ENCODE data around the gene PLPPR1. TPM values are rescaled to one million over a fixed set of nuclear protein-coding genes. Genes with fewer than 3 reads are reported as not detected.
"Not testable (repeated sequence)": the region's sequence is repeated elsewhere in the genome, so short reads cannot be mapped to it uniquely, and the experiment has no call there.

Gene PLPPR1
- total RNA-seq, 1 experiment from 2014 or later: not detected

- Histone ChIP-seq H3K4me1 (ENCODE audit: insufficient read depth, low read length, poor library complexity, severe bottlenecking) (no peaks in the 10 kb centered on the region), H3K27ac (ENCODE audit: low read depth, low read length, poor library complexity, severe bottlenecking) (no peak overlapping the region), H3K9me3 (ENCODE audit: low read depth, low read length, poor library complexity, severe bottlenecking) (no peaks in the 10 kb centered on the region), H3K27me3 (replicated peaks; ENCODE audit: insufficient read depth, low read depth, low read length, poor library complexity) (peaks cover 63% of the 10 kb centered on the region), H3K36me3 (ENCODE audit: insufficient read depth, low read length, poor library complexity, severe bottlenecking) (no peaks in the 10 kb centered on the region), H3K4me3 (ENCODE audit: low read depth, low read length, poor library complexity, severe bottlenecking) (no peak overlapping the region)
- BruUV-seq (replicated peaks): no TSS peak
- CTCF ChIA-PET: no interaction called here
- TF ChIP-seq EZH2 (IDR thresholded peaks at IDR 0.05; ENCODE audit: borderline replicate concordance, low read depth, low read length, poor library complexity, severe bottlenecking): no peak
- TF ChIP-seq, protein P1, sequence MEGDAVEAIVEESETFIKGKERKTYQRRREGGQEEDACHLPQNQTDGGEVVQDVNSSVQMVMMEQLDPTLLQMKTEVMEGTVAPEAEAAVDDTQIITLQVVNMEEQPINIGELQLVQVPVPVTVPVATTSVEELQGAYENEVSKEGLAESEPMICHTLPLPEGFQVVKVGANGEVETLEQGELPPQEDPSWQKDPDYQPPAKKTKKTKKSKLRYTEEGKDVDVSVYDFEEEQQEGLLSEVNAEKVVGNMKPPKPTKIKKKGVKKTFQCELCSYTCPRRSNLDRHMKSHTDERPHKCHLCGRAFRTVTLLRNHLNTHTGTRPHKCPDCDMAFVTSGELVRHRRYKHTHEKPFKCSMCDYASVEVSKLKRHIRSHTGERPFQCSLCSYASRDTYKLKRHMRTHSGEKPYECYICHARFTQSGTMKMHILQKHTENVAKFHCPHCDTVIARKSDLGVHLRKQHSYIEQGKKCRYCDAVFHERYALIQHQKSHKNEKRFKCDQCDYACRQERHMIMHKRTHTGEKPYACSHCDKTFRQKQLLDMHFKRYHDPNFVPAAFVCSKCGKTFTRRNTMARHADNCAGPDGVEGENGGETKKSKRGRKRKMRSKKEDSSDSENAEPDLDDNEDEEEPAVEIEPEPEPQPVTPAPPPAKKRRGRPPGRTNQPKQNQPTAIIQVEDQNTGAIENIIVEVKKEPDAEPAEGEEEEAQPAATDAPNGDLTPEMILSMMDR (conservative IDR thresholded peaks at IDR 0.05; ENCODE audit: low read depth, low read length): no peak
- intact Hi-C loops (cut with micrococcal nuclease; ENCODE audit: unreplicated experiment): no loop called here
- POLR2A ChIA-PET (ENCODE audit: low non-redundant PET): interaction anchor here (0.7 kb wide), 1 partner anchor 121 kb away, joined by 6 read pairs; no protein-coding TSS in a partner anchor
- DNase-seq (ENCODE audit: low spot score): no peak
Observed at GRCh38 chr9:101037430-101037829, 8.9 kb downstream of the PLPPR1 start.

- Histone ChIP-seq H3K27ac (ENCODE audit: low read depth, low read length, poor library complexity, severe bottlenecking) (no peak overlapping the region), H3K4me3 (ENCODE audit: low read depth, low read length, poor library complexity, severe bottlenecking) (no peak overlapping the region), H3K27me3 (replicated peaks; ENCODE audit: insufficient read depth, low read depth, low read length, poor library complexity) (peaks cover 53% of the 10 kb centered on the region), H3K9me3 (ENCODE audit: low read depth, low read length, poor library complexity, severe bottlenecking) (no peaks in the 10 kb centered on the region), H3K4me1 (ENCODE audit: insufficient read depth, low read length, poor library complexity, severe bottlenecking) (no peaks in the 10 kb centered on the region), H3K36me3 (ENCODE audit: insufficient read depth, low read length, poor library complexity, severe bottlenecking) (no peaks in the 10 kb centered on the region)
- no peak for TF ChIP-seq EZH2 (IDR thresholded peaks at IDR 0.05; ENCODE audit: borderline replicate concordance, low read depth, low read length, poor library complexity, severe bottlenecking)
- TF ChIP-seq, protein P1 (conservative IDR thresholded peaks at IDR 0.05; ENCODE audit: low read depth, low read length): no peak
- no peak for DNase-seq (ENCODE audit: low spot score)
- intact Hi-C loops (cut with micrococcal nuclease; ENCODE audit: unreplicated experiment): no loop called here
- ChIA-PET CTCF (no interaction called here), POLR2A (ENCODE audit: low non-redundant PET) (no interaction called here)
- no TSS peak for BruUV-seq (replicated peaks)
Observed at GRCh38 chr9:101038488-101038887, 10.0 kb downstream of the PLPPR1 start.

GRCh38 chr9:101039581-101039980 lies 11.1 kb downstream of the PLPPR1 start:
- CTCF ChIA-PET; DNase-seq (ENCODE audit: low spot score); intact Hi-C loops (cut with micrococcal nuclease; ENCODE audit: unreplicated experiment); H3K27ac ChIP-seq (ENCODE audit: low read depth, low read length, poor library complexity, severe bottlenecking); H3K36me3 ChIP-seq (ENCODE audit: insufficient read depth, low read length, poor library complexity, severe bottlenecking); BruUV-seq (replicated peaks); H3K9me3 ChIP-seq (ENCODE audit: low read depth, low read length, poor library complexity, severe bottlenecking); H3K4me1 ChIP-seq (ENCODE audit: insufficient read depth, low read length, poor library complexity, severe bottlenecking); H3K4me3 ChIP-seq (ENCODE audit: low read depth, low read length, poor library complexity, severe bottlenecking); POLR2A ChIA-PET (ENCODE audit: low non-redundant PET): not testable (repeated sequence)
- peaks cover 42% of the 10 kb centered on the region for H3K27me3 ChIP-seq (replicated peaks; ENCODE audit: insufficient read depth, low read depth, low read length, poor library complexity)

GRCh38 chr9:101047848-101048397 lies 19.4 kb downstream of the PLPPR1 start:
- POLR2A ChIA-PET (ENCODE audit: low non-redundant PET): no interaction called here
- CTCF ChIA-PET: no interaction called here

More at GRCh38 chr9:101047848-101048397, 19.4 kb downstream of the PLPPR1 start:
- Histone ChIP-seq H3K4me3 (ENCODE audit: low read depth, low read length, poor library complexity, severe bottlenecking) (no peak overlapping the region), H3K36me3 (ENCODE audit: insufficient read depth, low read length, poor library complexity, severe bottlenecking) (no peaks in the 10 kb centered on the region), H3K4me1 (ENCODE audit: insufficient read depth, low read length, poor library complexity, severe bottlenecking) (no peaks in the 10 kb centered on the region), H3K27ac (ENCODE audit: low read depth, low read length, poor library complexity, severe bottlenecking) (no peak overlapping the region), H3K9me3 (ENCODE audit: low read depth, low read length, poor library complexity, severe bottlenecking) (no peaks in the 10 kb centered on the region), H3K27me3 (replicated peaks; ENCODE audit: insufficient read depth, low read depth, low read length, poor library complexity) (no peaks in the 10 kb centered on the region)
- BruUV-seq (replicated peaks): no TSS peak
- no peak for TF ChIP-seq EZH2 (IDR thresholded peaks at IDR 0.05; ENCODE audit: borderline replicate concordance, low read depth, low read length, poor library complexity, severe bottlenecking)
- TF ChIP-seq, protein P1 (conservative IDR thresholded peaks at IDR 0.05; ENCODE audit: low read depth, low read length): no peak
- intact Hi-C loops (cut with micrococcal nuclease; ENCODE audit: unreplicated experiment): no loop called here
- no peak for DNase-seq (ENCODE audit: low spot score)
